Measurements from ENCODE around the gene ACY1.
A peak's percentile ranks its signal among the peaks of the same experiment; 100 is the strongest.

Gene ACY1

GRCh38 chr3:51982838-51983577, at the start of gene ACY1:
Gene ACY1 (plus strand): TSS chr3:51983535. CDS start chr3:51984065, 530 bp downstream.
- DNase-seq: peak; percentile 66 to 83

- no peak for DNase-seq
Observed at GRCh38 chr3:51934139-51934850, 49.0 kb upstream of the ACY1 start.

GRCh38 chr3:51934991-51935885, 48.1 kb upstream of the ACY1 start:
- DNase-seq: no peak

- DNase-seq: no peak
Observed at GRCh38 chr3:51935886-51936755, 47.2 kb upstream of the ACY1 start.

GRCh38 chr3:51937014-51937413, 46.3 kb upstream of the ACY1 start:
- no peak for DNase-seq

GRCh38 chr3:51937611-51938450, 45.5 kb upstream of the ACY1 start:
- DNase-seq: no peak

GRCh38 chr3:51938780-51939425, 44.4 kb upstream of the ACY1 start:
- no peak for DNase-seq

GRCh38 chr3:51940648-51941462, 42.5 kb upstream of the ACY1 start:
- DNase-seq: no peak

GRCh38 chr3:51941463-51941797, 41.9 kb upstream of the ACY1 start:
- no peak for DNase-seq

- DNase-seq: peak; percentile 98 to 100
Observed at GRCh38 chr3:51941798-51942602, 41.3 kb upstream of the ACY1 start, which contains the start of the genes PARP3 and RRP9. Gene PARP3 (plus strand): TSS chr3:51942363. CDS start chr3:51943356, 993 bp downstream. Gene RRP9 (minus strand): TSS chr3:51941904. CDS start chr3:51941867, 37 bp downstream.

GRCh38 chr3:51942603-51943450, 40.5 kb upstream of the ACY1 start:
- DNase-seq: no peak

- no peak for DNase-seq
Observed at GRCh38 chr3:51943451-51944391, 39.6 kb upstream of the ACY1 start.

GRCh38 chr3:51944451-51945021, 38.8 kb upstream of the ACY1 start:
- DNase-seq: no peak

- DNase-seq: no peak
Observed at GRCh38 chr3:51945031-51945840, 38.1 kb upstream of the ACY1 start.

- no peak for DNase-seq
Observed at GRCh38 chr3:51945926-51946705, 37.2 kb upstream of the ACY1 start.

Measured in NCI-H526 (cell line).